GM21576 (cell line): Measurements from ENCODE around the gene FAM228B.
A peak's percentile ranks its signal among the peaks of the same experiment; 100 is the strongest.
"Not testable (repeated sequence)": the region's sequence is repeated elsewhere in the genome, so short reads cannot be mapped to it uniquely, and the experiment has no call there.

Experiments used
- ATAC-seq: cut with Tn5 transposase; IDR thresholded peaks from one replicate; pipeline ENCODE4 v1.9.1; 2021; ENCODE audit warnings: mild to moderate bottlenecking, moderate library complexity; ENCODE audit not compliant: unreplicated experiment

The FAM228B gene

GRCh38 chr2:24101992-24102391 is 21.3 kb upstream of the FAM228B start:
- ATAC-seq = no peak

GRCh38 chr2:24102677-24103076 is 20.6 kb upstream of the FAM228B start:
- ATAC-seq = no peak

- ATAC-seq = no peak
Measured at GRCh38 chr2:24104110-24104650, 19.1 kb upstream of the FAM228B start.

GRCh38 chr2:24104906-24105305 is 18.4 kb upstream of the FAM228B start:
- no peak for ATAC-seq

- ATAC-seq = no peak
Measured at GRCh38 chr2:24105816-24106215, 17.5 kb upstream of the FAM228B start.

- no peak for ATAC-seq
Measured at GRCh38 chr2:24106786-24107185, 16.5 kb upstream of the FAM228B start.

GRCh38 chr2:24107336-24107735 is 15.9 kb upstream of the FAM228B start:
- ATAC-seq = no peak

GRCh38 chr2:24109431-24109830 is 13.8 kb upstream of the FAM228B start:
- ATAC-seq = not testable (repeated sequence)

- ATAC-seq = no peak
Measured at GRCh38 chr2:24110660-24111303, 12.5 kb upstream of the FAM228B start.

- no peak for ATAC-seq
Measured at GRCh38 chr2:24111407-24111901, 11.8 kb upstream of the FAM228B start.

- ATAC-seq = no peak
Measured at GRCh38 chr2:24115057-24115456, 8.2 kb upstream of the FAM228B start.

- no peak for ATAC-seq
Measured at GRCh38 chr2:24117902-24118301, 5.4 kb upstream of the FAM228B start.

GRCh38 chr2:24121066-24121465 is 2.2 kb upstream of the FAM228B start:
- no peak for ATAC-seq

- ATAC-seq = no peak
Measured at GRCh38 chr2:24121469-24121868, 1.8 kb upstream of the FAM228B start.

- ATAC-seq = no peak
Measured at GRCh38 chr2:24122366-24123194, 689 bp upstream of the FAM228B start.

GRCh38 chr2:24123922-24124580 is 782 bp downstream of the FAM228B start:
- peak; percentile 8 for ATAC-seq

GRCh38 chr2:24125956-24126355 is 2.7 kb downstream of the FAM228B start:
- no peak for ATAC-seq

- ATAC-seq = no peak
Measured at GRCh38 chr2:24132543-24132942, 9.3 kb downstream of the FAM228B start.

GRCh38 chr2:24140305-24140704 is 17.0 kb downstream of the FAM228B start:
- not testable (repeated sequence) for ATAC-seq

- no peak for ATAC-seq
Measured at GRCh38 chr2:24147364-24147763, 24.1 kb downstream of the FAM228B start.

GRCh38 chr2:24152413-24153197 is 29.3 kb downstream of the FAM228B start:
- ATAC-seq = no peak
